Measurements from ENCODE around the gene NCBP2L. TPM values are rescaled to one million over a fixed set of nuclear protein-coding genes. Genes with fewer than 3 reads are reported as not detected.

NCBP2L gene
- total RNA-seq: not detected in 2 replicates

DNA sequence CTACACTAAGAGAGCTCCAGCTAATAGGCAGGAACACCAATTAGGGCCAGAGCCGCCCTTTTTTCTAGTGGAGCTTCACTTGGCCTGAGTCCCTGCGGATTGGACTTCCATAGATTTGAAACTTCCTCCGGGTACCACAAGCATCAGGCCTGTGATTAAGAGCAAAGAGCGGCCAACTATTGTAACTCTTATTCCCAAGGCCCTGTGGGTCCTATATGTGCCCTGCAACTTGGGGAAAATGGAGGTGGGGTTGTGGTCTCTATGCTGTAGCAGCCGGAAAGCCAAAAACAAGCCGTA lies at the start of gene NCBP2L:
NCBP2L (plus strand) TSS at position 198 of the 297 bp plus-strand sequence. CDS start 16,488 bp downstream, outside the sequence.

GRCh38 chrX:107775734-107776511 lies 1.6 kb upstream of the NCBP2L start, which contains the start of gene TSC22D3:
TSS of gene TSC22D3 (minus strand) at chrX:107775787. CDS start at chrX:107775419, 368 bp downstream.

DNA sequence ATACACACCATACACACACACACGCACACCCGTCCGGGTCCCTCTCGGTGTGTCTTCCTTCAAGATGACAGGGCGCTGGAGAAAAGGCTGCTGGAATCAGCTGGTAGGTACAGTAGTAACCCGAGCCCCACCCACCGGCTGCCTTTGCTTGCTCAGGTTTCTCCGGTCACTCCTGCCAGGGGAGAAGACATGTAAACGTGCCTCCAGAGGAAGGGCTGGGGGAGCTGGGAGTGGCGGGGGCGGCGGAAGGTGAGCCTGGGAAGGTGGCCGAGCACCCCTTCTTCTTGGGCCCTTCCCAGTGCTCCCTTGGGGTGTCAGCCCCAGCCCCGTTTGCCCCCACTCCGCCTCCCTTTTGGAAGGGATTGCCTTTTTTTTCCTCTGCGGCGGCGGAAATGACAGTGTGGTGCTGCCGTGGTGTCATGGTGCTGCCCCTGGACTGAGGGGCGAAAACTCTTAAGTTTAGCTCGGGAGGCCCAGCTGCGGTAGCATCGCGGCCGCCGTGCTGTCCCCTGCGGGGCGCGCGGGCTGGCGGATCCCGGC lies 48.2 kb downstream of the NCBP2L start, which contains the start of gene MID2:
MID2 (plus strand) TSS at position 169 of the 540 bp plus-strand sequence. CDS start 561 bp downstream, outside the sequence.

Other genes starting within 250 kb of the NCBP2L start
- 21.1 and 24.1 TPM in 2 replicates for gene PRPS1, start 149.2 kb upstream of the NCBP2L start, total RNA-seq
- gene TSC22D3, start 1.9 kb upstream of the NCBP2L start, total RNA-seq: 91.5 and 97.1 TPM in 2 replicates
- gene MID2, start 48.1 kb downstream of the NCBP2L start, total RNA-seq: 10.8 and 13.0 TPM in 2 replicates
- not detected in 2 replicates for gene TEX13B, start 204.6 kb downstream of the NCBP2L start, total RNA-seq

All from cardiac atrium fibroblast (primary cell).